ENCODE results near the gene CALM3.
A peak's percentile ranks its signal among the peaks of the same experiment; 100 is the strongest.
"Not testable (repeated sequence)": the region's sequence is repeated elsewhere in the genome, so short reads cannot be mapped to it uniquely, and the experiment has no call there.

CALM3 gene

GRCh38 chr19:46616631-46617322 is 15.6 kb downstream of the CALM3 start:
- peak; percentile 47 for DNase-seq (ENCODE audit: low spot score)

GRCh38 chr19:46617601-46618000 is 16.5 kb downstream of the CALM3 start:
- no peak for DNase-seq (ENCODE audit: low spot score)

GRCh38 chr19:46618670-46619231 is 17.6 kb downstream of the CALM3 start:
- DNase-seq (ENCODE audit: low spot score), result peak; percentile 35

- DNase-seq (ENCODE audit: low spot score), result no peak
These were observed 19.1 kb downstream of the CALM3 start for GRCh38 chr19:46620267-46620666.

- DNase-seq (ENCODE audit: low spot score), result no peak
These were observed 19.6 kb downstream of the CALM3 start for GRCh38 chr19:46620716-46621115.

GRCh38 chr19:46621191-46622117 is 20.3 kb downstream of the CALM3 start:
- DNase-seq (ENCODE audit: low spot score), result no peak

- DNase-seq (ENCODE audit: low spot score), result no peak
These were observed 21.0 kb downstream of the CALM3 start for GRCh38 chr19:46622118-46622446.

- no peak for DNase-seq (ENCODE audit: low spot score)
These were observed 22.9 kb downstream of the CALM3 start for GRCh38 chr19:46623915-46624502.

- DNase-seq (ENCODE audit: low spot score), result peak; percentile 85
These were observed 24.0 kb downstream of the CALM3 start, which contains the start of gene PTGIR for GRCh38 chr19:46624958-46625661. PTGIR (minus strand) TSS chr19:46625089; CDS start chr19:46624225, 864 bp downstream.

GRCh38 chr19:46625731-46626130 is 24.6 kb downstream of the CALM3 start:
- no peak for DNase-seq (ENCODE audit: low spot score)

- DNase-seq (ENCODE audit: low spot score), result no peak
These were observed 25.3 kb downstream of the CALM3 start for GRCh38 chr19:46626446-46626845.

- DNase-seq (ENCODE audit: low spot score), result not testable (repeated sequence)
These were observed 27.8 kb downstream of the CALM3 start for GRCh38 chr19:46628970-46629369.

- no peak for DNase-seq (ENCODE audit: low spot score)
These were observed 28.5 kb downstream of the CALM3 start for GRCh38 chr19:46629546-46630025.

- no peak for DNase-seq (ENCODE audit: low spot score)
These were observed 29.6 kb downstream of the CALM3 start for GRCh38 chr19:46630586-46631205.

- peak; percentile 54 for DNase-seq (ENCODE audit: low spot score)
These were observed 30.4 kb downstream of the CALM3 start for GRCh38 chr19:46631481-46631880.

- DNase-seq (ENCODE audit: low spot score), result no peak
These were observed 32.0 kb downstream of the CALM3 start for GRCh38 chr19:46633130-46633529.

- peak; percentile 97 for DNase-seq (ENCODE audit: low spot score)
These were observed 33.0 kb downstream of the CALM3 start for GRCh38 chr19:46634045-46634655.

GRCh38 chr19:46634656-46635218 is 33.6 kb downstream of the CALM3 start:
- no peak for DNase-seq (ENCODE audit: low spot score)

- no peak for DNase-seq (ENCODE audit: low spot score)
These were observed 35.0 kb downstream of the CALM3 start, which contains the start of gene GNG8 for GRCh38 chr19:46635920-46636761. GNG8 (minus strand) TSS chr19:46636202; CDS start chr19:46634682, 1,520 bp downstream.

Data from AG20443 (cell line).